Stomach smooth muscle (tissue), 2 donors: ENCODE measurements around the gene PCNX2.

Source experiments
- H3K27ac ChIP-seq: one replicate; pipeline ENCODE4 v1.7.0; 2013; ENCODE audit warnings: mild to moderate bottlenecking, low read length, inconsistent platforms
- H3K27me3 ChIP-seq, 2 donors: one replicate each; pipeline ENCODE4 v1.7.0; 2013; ENCODE audit warnings: low read length in 2 of 2; ENCODE audit not compliant: insufficient read depth in 2 of 2, control insufficient read depth in 1 of 2
- H3K36me3 ChIP-seq, 2 donors: one replicate each; pipeline ENCODE4 v1.7.0; 2013; ENCODE audit warnings: low read length in 2 of 2; ENCODE audit not compliant: control insufficient read depth in 2 of 2, insufficient read depth in 2 of 2
- H3K4me1 ChIP-seq: one replicate; pipeline ENCODE4 v1.7.0; 2013; ENCODE audit warnings: low read length; ENCODE audit not compliant: control insufficient read depth, insufficient read depth
- H3K4me3 ChIP-seq, 2 donors: one replicate each; pipeline ENCODE4 v1.7.0; 2013; ENCODE audit warnings: low read length in 2 of 2
- H3K9ac ChIP-seq, 2 donors: one replicate each; pipeline ENCODE4 v1.7.0; 2013; ENCODE audit warnings: low read length in 2 of 2, mild to moderate bottlenecking in 1 of 2
- H3K9me3 ChIP-seq, 2 donors: one replicate each; pipeline ENCODE4 v1.7.0; 2013; ENCODE audit warnings: low read length in 2 of 2; ENCODE audit not compliant: control insufficient read depth in 2 of 2
- donor health status: healthy.
- donor health status: Pancreatic carcinoma.

The PCNX2 gene

GRCh38 chr1:233281711-233282581, 13.6 kb downstream of the PCNX2 start:
- H3K9ac ChIP-seq = no peak overlapping the region
- no peaks in the 10 kb centered on the region for H3K27me3 ChIP-seq
- H3K27ac ChIP-seq = no peak overlapping the region
- no peaks in the 10 kb centered on the region for H3K4me1 ChIP-seq
- no peak overlapping the region for H3K4me3 ChIP-seq
- H3K9me3 ChIP-seq = no peaks in the 10 kb centered on the region
- H3K36me3 ChIP-seq = no peaks in the 10 kb centered on the region

GRCh38 chr1:233279971-233280370, 15.6 kb downstream of the PCNX2 start:
- Histone ChIP-seq H3K27me3 (no peaks in the 10 kb centered on the region), H3K9ac (no peak overlapping the region), H3K9me3 (no peaks in the 10 kb centered on the region), H3K27ac (no peak overlapping the region), H3K36me3 (no peaks in the 10 kb centered on the region), H3K4me1 (no peaks in the 10 kb centered on the region), H3K4me3 (no peak overlapping the region)

GRCh38 chr1:233278631-233279030, 16.9 kb downstream of the PCNX2 start:
- Histone ChIP-seq H3K36me3 (no peaks in the 10 kb centered on the region), H3K27ac (no peak overlapping the region), H3K4me3 (no peak overlapping the region), H3K27me3 (no peaks in the 10 kb centered on the region), H3K4me1 (no peaks in the 10 kb centered on the region), H3K9ac (no peak overlapping the region), H3K9me3 (no peaks in the 10 kb centered on the region)

- H3K27me3 ChIP-seq = no peaks in the 10 kb centered on the region
Measured at GRCh38 chr1:233277637-233278606, 17.6 kb downstream of the PCNX2 start.

GRCh38 chr1:233269656-233270055, 25.9 kb downstream of the PCNX2 start:
- H3K27ac ChIP-seq = no peak overlapping the region
- no peak overlapping the region for H3K9ac ChIP-seq
- H3K4me1 ChIP-seq = no peaks in the 10 kb centered on the region
- no peak overlapping the region for H3K4me3 ChIP-seq
- no peaks in the 10 kb centered on the region for H3K27me3 ChIP-seq
- H3K36me3 ChIP-seq = no peaks in the 10 kb centered on the region
- H3K9me3 ChIP-seq = no peaks in the 10 kb centered on the region

More at GRCh38 chr1:233277637-233278606, 17.6 kb downstream of the PCNX2 start:
- Histone ChIP-seq H3K9me3 (no peaks in the 10 kb centered on the region), H3K4me1 (no peaks in the 10 kb centered on the region), H3K27ac (no peak overlapping the region), H3K4me3 (no peak overlapping the region), H3K9ac (no peak overlapping the region), H3K36me3 (no peaks in the 10 kb centered on the region)

- Histone ChIP-seq H3K9ac (no peak overlapping the region), H3K27me3 (no peaks in the 10 kb centered on the region), H3K9me3 (no peaks in the 10 kb centered on the region), H3K27ac (no peak overlapping the region), H3K4me3 (no peak overlapping the region), H3K36me3 (no peaks in the 10 kb centered on the region), H3K4me1 (no peaks in the 10 kb centered on the region)
Measured at GRCh38 chr1:233268389-233269022, 27.0 kb downstream of the PCNX2 start.

GRCh38 chr1:233261695-233262094, 33.8 kb downstream of the PCNX2 start:
- Histone ChIP-seq H3K9me3 (no peaks in the 10 kb centered on the region), H3K36me3 (peaks cover 0 to 5% of the 10 kb centered on the region in 2 donors), H3K27ac (no peak overlapping the region), H3K4me1 (no peaks in the 10 kb centered on the region), H3K27me3 (no peaks in the 10 kb centered on the region), H3K4me3 (no peak overlapping the region), H3K9ac (no peak overlapping the region)

- Histone ChIP-seq H3K9me3 (no peaks in the 10 kb centered on the region), H3K36me3 (peaks cover 0 to 5% of the 10 kb centered on the region in 2 donors), H3K9ac (no peak overlapping the region), H3K4me3 (no peak overlapping the region), H3K27me3 (no peaks in the 10 kb centered on the region), H3K4me1 (no peaks in the 10 kb centered on the region), H3K27ac (no peak overlapping the region)
Measured at GRCh38 chr1:233261206-233261605, 34.3 kb downstream of the PCNX2 start.

GRCh38 chr1:233257786-233258185, 37.7 kb downstream of the PCNX2 start:
- Histone ChIP-seq H3K36me3 (peaks cover 0 to 5% of the 10 kb centered on the region in 2 donors), H3K27ac (no peak overlapping the region), H3K4me3 (no peak overlapping the region), H3K9ac (no peak overlapping the region), H3K27me3 (no peaks in the 10 kb centered on the region), H3K9me3 (no peaks in the 10 kb centered on the region), H3K4me1 (no peaks in the 10 kb centered on the region)

- no peaks in the 10 kb centered on the region for H3K4me1 ChIP-seq
- H3K4me3 ChIP-seq = no peak overlapping the region
- no peak overlapping the region for H3K27ac ChIP-seq
- H3K9ac ChIP-seq = no peak overlapping the region
- no peaks in the 10 kb centered on the region for H3K27me3 ChIP-seq
- no peaks in the 10 kb centered on the region for H3K9me3 ChIP-seq
- peaks cover 0 to 5% of the 10 kb centered on the region in 2 donors for H3K36me3 ChIP-seq
Measured at GRCh38 chr1:233256789-233257188, 38.7 kb downstream of the PCNX2 start.
